NCI-H524 (cell line): ENCODE results near the gene PODXL.
"Not testable (repeated sequence)": the region's sequence is repeated elsewhere in the genome, so short reads cannot be mapped to it uniquely, and the experiment has no call there.

Experiments used
- DNase-seq, 2 experiments: peaks; one replicate each; lab custom pipeline; 2025; lab: John Stamatoyannopoulos, UW

The PODXL gene

GRCh38 chr7:131494182-131494581, 62.2 kb downstream of the PODXL start:
- DNase-seq, result no peak

GRCh38 chr7:131493581-131493980, 62.8 kb downstream of the PODXL start:
- peak in 1 of 2 experiments; percentile 66 for DNase-seq

- DNase-seq, result no peak
Measured at GRCh38 chr7:131493081-131493480, 63.3 kb downstream of the PODXL start.

- no peak for DNase-seq
Measured at GRCh38 chr7:131489881-131490280, 66.5 kb downstream of the PODXL start.

GRCh38 chr7:131489196-131489595, 67.2 kb downstream of the PODXL start:
- no peak for DNase-seq

GRCh38 chr7:131488361-131488760, 68.1 kb downstream of the PODXL start:
- no peak for DNase-seq

- DNase-seq, result no peak
Measured at GRCh38 chr7:131487217-131487616, 69.2 kb downstream of the PODXL start.

GRCh38 chr7:131486346-131486745, 70.1 kb downstream of the PODXL start:
- DNase-seq, result no peak

- no peak for DNase-seq
Measured at GRCh38 chr7:131483586-131483985, 72.8 kb downstream of the PODXL start.

GRCh38 chr7:131482800-131483199, 73.6 kb downstream of the PODXL start:
- no peak for DNase-seq

GRCh38 chr7:131480384-131481315, 75.8 kb downstream of the PODXL start:
- DNase-seq, result no peak

GRCh38 chr7:131476740-131477139, 79.7 kb downstream of the PODXL start:
- no peak for DNase-seq

- DNase-seq, result no peak
Measured at GRCh38 chr7:131471250-131472004, 85.0 kb downstream of the PODXL start.

- no peak for DNase-seq
Measured at GRCh38 chr7:131467788-131468187, 88.6 kb downstream of the PODXL start.

- DNase-seq, result no peak
Measured at GRCh38 chr7:131466735-131467365, 89.6 kb downstream of the PODXL start.

- not testable (repeated sequence) for DNase-seq
Measured at GRCh38 chr7:131462715-131463114, 93.7 kb downstream of the PODXL start.

- no peak for DNase-seq
Measured at GRCh38 chr7:131462059-131462458, 94.4 kb downstream of the PODXL start.

- DNase-seq, result no peak
Measured at GRCh38 chr7:131459256-131459655, 97.2 kb downstream of the PODXL start.

- no peak for DNase-seq
Measured at GRCh38 chr7:131456338-131456737, 100.1 kb downstream of the PODXL start.

- no peak for DNase-seq
Measured at GRCh38 chr7:131455546-131455945, 100.9 kb downstream of the PODXL start.

GRCh38 chr7:131455001-131455400, 101.4 kb downstream of the PODXL start:
- DNase-seq, result no peak

GRCh38 chr7:131454498-131454897, 101.9 kb downstream of the PODXL start:
- no peak for DNase-seq
